H1 (cell line): ENCODE measurements around the gene ADRA2A. TPM values are rescaled to one million over a fixed set of nuclear protein-coding genes. Genes with fewer than 3 reads are reported as not detected.

Experiments
- HDAC2 ChIP-seq, 2 experiments: fragments of 300-600 bp in 1 of 2; sonication (generic) in 1 of 2; IDR thresholded peaks; 2 replicates each; pipeline ENCODE4 v1.6.1; 2011 to 2012; ENCODE audit warnings: low read depth in 2 of 2, low read length in 2 of 2, mild to moderate bottlenecking in 2 of 2, moderate library complexity in 2 of 2, borderline replicate concordance in 1 of 2, inconsistent platforms in 1 of 2
- polyA plus RNA-seq, 7 experiments: library from polyadenylated mRNA; depleted of rRNA in 3 of 7; stranded (reverse) in 5 of 7; unstranded in 2 of 7; fragments of >200 nt in 5 of 7; fragments of 200-250 nt in 2 of 7; gene quantifications; 1 replicate in 5 of 7; 2 replicates in 1 of 7; 4 replicates in 1 of 7; pipeline versions ENCODE4 v1.2.1 to v1.2.3, GENCODE V29; 2011 to 2013; ENCODE audit warnings: missing spikeins in 2 of 7, mixed read lengths in 2 of 7
- total RNA-seq: library from RNA; stranded (reverse); fragmentation: NEBNext Ultra II Directional; extraction: Animal tissue kit (Norgen Biotek cat#: 25700); gene quantifications from 2 replicates; pipeline ENCODE4 v1.2.1, GENCODE V29; 2021
- TF ChIP-seq, protein P1 (sequence below): IDR thresholded peaks from 2 replicates; pipeline ENCODE4 v1.6.1; 2012; ENCODE audit warnings: inconsistent platforms

The ADRA2A gene
- total and polyA plus RNA-seq, 2 of the 8 experiments (the other 6 are each of a cell fraction or from before 2014, with no cell fraction given), result 5.9 to 6.2 TPM

DNA sequence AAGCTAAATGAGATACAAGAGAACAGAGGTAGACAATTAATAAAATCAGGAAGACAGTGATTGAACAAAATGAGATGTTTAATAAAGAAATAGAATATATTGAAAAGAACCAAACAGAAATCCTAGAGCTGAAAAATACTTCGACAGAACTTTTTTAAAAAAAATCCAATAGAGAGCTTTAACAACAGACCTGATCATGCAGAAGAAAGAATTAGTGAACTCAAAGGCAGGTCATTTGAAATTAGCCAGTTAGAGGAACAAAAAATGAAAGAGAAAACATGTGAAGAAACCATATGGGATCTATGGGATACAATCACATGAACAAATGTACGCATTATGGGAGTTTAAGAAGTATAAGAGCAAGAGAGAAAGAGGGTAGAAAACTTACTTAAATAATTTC is 37.3 kb upstream of the ADRA2A start (continued):
- no peak for TF ChIP-seq HDAC2 (IDR thresholded peaks at IDR 0.05; ENCODE audit: borderline replicate concordance in 1 of 2, low read depth in 2 of 2, low read length in 2 of 2)
- TF ChIP-seq, protein P1, sequence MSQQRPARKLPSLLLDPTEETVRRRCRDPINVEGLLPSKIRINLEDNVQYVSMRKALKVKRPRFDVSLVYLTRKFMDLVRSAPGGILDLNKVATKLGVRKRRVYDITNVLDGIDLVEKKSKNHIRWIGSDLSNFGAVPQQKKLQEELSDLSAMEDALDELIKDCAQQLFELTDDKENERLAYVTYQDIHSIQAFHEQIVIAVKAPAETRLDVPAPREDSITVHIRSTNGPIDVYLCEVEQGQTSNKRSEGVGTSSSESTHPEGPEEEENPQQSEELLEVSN, result no peak
- TF ChIP-seq, all 59 proteins: peak for 0
